GM12801 (cell line): ENCODE data around the gene PTTG2.

Experiments used
- TF ChIP-seq, protein P1 (sequence below): IDR thresholded peaks from one replicate; pipeline ENCODE4 v1.5.1; 2011; ENCODE audit warnings: control low read depth; ENCODE audit not compliant: insufficient read length; ENCODE audit errors: extremely low read depth

PTTG2 gene

DNA sequence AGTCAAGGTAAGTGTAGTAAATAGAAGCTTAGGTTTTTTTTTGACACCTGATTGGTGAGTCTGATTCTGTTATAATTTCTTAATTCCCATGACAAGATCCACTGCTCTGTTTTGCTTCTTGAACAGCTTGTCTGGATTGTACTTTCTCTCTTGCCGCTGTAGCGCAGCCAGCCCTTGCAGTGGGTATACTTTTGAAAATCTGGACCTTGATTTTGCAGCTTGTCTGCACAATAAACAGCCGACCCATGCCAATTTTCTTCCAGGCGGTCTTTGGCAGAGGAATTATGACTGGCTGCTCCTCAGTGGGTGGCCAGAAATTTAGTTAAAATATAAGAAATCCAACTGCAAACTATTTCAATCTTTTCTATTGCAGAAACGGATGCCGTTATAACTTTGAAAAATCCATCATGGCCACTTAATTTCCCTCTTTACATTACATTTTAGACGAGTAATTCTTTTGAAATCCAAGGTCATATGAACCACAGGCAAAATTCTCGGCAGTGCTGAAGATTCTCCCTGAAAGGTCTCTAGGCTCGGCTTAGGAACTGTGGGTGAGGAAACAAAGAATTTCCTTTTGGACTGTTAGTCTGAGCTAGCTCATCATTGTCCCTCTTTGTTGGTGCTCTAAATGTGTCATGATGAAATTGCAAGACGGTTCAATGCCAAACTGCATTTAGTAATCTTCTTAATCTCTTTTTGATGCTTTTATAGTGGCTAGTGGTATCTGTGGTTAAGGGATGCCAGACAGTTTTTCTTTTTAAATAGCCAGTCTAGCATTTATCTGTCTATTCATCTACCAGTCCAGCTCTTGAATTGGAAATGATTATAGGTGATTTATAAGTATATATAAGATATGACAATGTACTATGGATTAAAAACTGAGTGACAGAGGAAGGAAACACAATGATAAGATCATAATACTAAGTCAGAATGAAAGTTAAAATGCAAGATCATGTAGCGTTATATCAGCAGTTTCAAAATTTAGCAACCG, 31.5 kb upstream of the PTTG2 start:
- TF ChIP-seq, protein P1, sequence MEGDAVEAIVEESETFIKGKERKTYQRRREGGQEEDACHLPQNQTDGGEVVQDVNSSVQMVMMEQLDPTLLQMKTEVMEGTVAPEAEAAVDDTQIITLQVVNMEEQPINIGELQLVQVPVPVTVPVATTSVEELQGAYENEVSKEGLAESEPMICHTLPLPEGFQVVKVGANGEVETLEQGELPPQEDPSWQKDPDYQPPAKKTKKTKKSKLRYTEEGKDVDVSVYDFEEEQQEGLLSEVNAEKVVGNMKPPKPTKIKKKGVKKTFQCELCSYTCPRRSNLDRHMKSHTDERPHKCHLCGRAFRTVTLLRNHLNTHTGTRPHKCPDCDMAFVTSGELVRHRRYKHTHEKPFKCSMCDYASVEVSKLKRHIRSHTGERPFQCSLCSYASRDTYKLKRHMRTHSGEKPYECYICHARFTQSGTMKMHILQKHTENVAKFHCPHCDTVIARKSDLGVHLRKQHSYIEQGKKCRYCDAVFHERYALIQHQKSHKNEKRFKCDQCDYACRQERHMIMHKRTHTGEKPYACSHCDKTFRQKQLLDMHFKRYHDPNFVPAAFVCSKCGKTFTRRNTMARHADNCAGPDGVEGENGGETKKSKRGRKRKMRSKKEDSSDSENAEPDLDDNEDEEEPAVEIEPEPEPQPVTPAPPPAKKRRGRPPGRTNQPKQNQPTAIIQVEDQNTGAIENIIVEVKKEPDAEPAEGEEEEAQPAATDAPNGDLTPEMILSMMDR, result no peak

DNA sequence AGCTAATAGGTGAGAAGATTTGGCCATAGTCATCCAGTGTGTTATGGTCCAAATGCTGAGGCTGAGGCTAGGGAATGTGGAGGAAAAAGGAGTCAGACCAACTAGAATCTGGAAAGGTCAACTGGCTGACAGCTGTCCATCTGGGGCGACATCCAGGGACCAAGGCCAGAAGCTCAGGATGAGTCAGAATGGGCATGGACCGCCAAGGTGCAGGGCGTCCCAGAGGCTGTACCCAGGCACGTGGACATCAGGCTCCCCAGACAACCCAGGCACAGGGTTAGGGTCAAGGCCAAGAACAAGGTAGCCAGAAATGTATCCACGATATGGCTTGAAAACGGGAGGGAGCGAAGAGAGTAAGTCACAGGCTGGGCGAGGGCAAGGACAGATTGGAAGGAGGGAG, 26.1 kb upstream of the PTTG2 start:
- TF ChIP-seq, protein P1, result no peak

DNA sequence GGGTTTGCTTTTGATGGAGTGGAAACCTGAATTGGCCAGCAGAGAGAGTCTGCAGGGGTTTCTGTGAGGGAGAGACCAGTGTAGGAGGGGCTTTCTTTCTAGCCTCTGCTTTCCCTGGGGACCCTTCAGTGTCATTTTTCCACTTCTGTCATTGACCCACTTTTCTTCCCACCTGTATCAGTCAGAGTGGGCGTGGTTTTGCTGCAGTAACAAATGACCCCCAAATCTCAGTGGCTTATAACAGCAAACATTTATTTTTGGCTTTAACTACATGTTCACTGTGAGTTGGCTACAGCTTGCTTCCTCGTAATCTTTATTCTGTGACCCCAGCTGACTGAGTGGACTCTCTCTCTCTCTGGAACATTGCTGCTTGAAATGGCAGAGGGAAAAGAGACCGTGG, 25.6 kb upstream of the PTTG2 start:
- TF ChIP-seq, protein P1, result no peak

DNA sequence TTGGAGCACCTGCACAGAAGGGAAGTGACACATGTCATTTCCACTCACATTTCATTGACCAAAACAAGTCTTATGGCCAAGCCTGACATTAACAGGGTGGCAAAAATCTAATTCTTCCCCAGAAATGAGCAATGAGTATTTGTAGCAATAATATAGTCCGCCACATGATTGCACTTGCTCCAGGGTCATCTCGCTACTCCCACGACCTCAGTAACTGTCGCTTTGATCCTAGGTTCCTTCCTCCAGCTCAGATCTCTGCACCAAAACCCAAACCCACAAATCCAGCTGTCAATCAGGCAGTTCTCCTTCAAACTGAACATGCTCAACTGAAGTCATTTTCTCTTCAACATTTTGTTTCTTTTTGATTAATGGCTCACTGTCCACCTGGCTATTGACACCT, 25.2 kb upstream of the PTTG2 start:
- TF ChIP-seq, protein P1, result no peak

DNA sequence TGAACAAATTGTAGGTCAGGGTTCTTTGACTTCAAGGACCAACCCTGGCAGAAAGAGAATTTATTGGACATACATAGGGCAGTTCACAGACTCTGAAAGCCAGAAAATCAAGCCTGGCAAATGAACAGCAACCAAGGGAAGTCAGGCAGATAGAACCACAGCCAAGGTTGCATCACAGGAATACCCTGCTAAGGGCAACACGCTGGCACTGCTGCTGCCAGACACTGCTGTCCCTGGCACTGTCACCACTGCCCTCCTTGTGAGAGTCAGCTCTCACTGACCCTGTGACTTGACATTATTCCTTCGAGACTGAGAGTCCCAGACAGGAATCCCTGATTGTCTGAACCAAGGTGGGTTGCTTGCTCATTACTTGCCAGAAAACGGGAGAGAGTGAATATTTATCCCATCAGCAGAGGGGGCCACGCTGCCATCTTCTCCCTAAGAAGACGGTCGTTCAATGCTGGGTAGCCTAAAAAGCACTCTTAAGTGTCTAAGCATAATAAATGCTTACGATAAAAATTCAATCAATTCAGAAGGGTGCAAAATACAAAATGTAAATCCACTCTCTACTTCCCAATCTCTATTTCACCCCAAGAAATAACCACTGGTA, 23.2 kb upstream of the PTTG2 start:
- TF ChIP-seq, protein P1, result no peak

DNA sequence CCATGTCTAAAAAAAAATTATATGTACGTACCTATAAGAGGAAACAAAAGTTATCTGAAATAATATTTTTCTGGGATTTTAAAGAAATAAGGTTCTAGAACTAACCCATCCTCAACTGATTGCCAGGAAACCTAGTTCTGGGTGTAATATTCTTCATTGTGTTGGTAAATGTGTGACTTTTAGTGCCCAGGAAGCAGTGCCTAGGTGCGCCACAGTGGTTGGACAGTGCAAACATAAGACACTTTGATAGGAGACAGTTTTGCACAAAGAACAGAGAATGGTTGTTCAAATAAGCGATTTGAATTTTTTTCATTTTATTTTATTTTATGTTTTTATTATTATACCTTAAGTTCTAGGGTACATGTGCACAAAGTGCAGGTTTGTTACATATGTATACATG, 22.0 kb upstream of the PTTG2 start:
- TF ChIP-seq, protein P1, result no peak

DNA sequence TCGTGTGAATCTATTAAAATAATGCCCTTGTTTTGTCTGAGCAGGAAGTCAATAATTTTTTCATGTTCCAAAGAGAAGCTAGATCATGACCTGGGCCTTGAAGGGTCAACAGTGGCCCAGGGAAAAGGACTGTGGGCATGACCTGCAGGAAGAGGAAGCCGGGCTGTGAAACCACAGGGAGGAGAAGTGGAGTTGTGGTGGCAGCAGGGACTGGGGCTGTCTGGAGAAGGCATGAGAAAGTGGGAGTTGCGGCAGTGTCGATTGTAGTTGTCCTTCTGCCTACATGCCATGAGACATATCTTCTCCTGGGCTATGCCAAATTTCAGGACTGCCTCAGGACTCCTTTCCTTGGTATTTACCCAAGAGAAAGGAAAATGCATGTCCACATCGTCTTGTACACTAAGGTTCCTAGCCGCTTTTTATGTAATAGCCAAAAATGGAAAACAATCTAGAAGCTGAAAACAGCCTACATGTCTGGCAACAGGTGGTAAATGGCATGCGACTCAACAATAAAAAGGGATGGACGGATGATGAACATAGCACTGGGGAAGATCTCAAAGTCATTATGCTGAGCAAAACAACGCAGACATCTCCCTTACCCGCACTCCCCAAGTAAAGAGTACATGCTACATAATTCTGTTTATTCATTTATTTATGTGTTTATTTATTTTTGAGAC, 13.6 kb upstream of the PTTG2 start:
- TF ChIP-seq, protein P1, result no peak
